Hematopoietic multipotent progenitor cell treated with erythropoietin and hydrocortisone succinate and interleukin-3 and kit ligand, for 6 days (in vitro differentiated cells): ENCODE data around the gene CFAP100.

Experiments
- DNase-seq: peaks from one replicate; pipeline ENCODE4 v3.0.0-alpha.2; 2015

CFAP100 gene

DNA sequence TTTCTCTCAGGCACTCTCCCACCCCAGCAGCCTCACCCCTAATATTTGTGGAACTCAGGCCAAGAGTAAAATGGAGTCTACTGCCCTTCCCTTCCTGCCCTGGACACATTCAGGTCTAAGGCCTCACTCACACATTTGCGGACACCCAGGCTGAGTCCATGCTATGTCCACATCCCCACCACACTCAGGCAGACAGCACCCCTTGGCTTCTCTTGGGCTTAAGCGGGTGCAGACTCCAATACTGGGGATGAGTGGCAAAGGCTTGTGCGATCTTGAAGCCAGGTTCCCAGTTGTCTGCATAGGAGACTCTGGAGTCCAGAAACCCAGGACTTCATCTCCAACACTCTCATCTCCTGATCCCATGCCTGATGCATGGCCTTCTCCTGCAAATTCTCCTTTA, 17.5 kb upstream of the CFAP100 start:
- no peak for DNase-seq

DNA sequence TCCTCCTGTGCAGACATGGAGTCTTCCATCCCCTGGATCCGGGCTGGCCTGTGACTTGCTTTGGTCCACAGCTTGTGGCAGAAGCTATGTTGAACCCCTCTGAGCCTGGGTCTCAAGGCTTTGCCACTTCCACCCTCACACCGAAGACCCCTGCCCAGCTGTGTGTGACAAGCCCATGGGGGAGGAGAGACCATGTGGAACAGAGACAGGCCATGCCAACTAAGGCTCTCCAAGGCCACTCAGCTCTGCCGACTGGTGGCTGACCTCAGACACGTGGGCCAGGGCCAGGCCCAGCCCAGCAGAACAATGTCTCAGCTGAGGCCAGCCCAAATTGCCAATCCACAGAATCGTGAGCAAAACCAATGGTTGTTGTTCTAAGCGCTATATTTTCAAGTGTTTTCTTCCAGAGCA, 16.4 kb upstream of the CFAP100 start:
- DNase-seq: no peak

DNA sequence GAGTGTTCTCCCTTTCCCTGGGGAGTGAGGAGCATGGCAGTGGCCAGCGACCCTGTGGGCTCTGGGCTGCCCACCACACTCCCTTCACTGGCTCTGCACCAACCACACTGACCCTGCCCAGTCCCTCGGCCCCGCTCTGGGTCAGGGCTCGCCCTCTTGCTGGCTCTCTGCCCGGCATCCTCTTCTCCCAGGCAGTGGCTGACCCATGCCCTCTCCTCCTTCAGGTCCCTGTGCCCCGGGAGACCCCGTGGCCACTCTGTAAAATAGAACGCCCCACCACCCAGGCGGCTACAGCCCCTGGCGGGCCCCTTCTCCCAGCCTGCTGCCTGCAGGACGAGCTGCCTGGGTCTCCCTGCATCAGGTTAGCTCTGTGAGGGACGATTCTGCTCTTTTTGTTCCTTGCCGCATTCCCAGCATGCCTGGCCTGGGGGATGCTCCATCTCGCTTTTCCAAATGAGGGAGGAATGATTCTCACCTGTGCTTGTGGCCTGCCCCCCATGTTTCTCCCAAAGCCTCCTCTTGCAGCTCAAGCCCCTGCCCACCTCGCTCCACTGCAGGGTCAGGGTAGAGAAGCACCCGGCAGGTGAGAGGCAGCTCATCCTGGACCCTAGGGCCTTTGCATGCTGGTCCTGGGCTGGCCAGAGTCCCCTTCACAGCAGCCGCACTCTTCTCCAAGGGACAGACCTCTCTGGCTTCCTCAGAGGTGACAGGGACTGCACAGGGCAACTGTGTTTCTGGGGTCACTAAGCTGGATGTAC, 14.5 kb upstream of the CFAP100 start:
- no peak for DNase-seq

DNA sequence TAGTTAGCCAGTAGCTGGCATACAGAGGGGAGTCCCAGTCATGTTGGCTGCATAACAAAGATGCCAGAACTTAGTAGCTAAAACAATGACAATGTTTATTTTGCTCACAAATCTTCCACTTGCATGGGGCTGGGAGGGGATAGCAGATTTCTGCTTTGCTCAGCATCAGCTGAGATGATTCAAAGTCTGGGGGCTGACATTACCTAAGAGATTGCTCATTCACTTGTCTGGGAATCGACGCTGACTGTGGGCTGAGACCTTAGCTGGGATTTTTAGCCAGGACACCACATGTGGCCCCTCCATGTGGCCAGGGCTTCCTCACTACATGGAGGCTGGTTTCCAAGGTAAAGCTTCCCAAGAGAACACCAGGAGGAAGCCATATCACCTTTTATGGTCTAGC, 12.7 kb upstream of the CFAP100 start:
- DNase-seq: no peak

DNA sequence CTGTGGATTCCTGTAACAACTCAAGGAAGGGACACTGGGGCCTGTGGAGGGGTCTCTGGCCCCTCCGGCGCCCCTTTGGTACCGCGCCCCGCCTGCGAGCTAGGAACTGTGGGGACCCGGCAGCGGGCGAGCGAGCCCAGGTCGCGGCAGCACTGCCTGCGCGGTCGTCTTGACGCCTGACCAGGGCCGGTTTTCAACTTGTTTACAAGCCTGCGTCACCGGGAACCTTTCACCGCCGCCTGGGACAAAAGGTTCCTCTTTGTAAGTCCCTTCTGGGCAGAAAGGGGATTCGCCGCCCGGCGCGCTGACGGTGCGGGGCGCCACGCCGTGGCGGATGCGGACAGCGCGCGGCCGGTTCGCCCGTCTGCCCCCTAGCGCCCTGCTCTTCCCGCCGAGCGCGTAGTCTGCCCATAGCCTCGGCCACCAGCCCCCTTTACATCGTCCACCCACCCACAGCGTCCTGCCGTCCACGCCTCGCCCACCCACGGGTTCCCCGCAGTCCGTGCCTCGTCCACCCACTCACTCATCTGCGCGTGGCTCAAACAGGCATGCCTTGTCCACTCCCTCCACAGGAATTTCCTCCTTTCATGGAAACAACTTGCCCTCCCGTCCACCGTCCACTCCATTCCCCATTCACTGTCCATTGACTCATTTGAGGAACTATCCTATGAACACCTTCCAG, 5.5 kb upstream of the CFAP100 start:
- peak; percentile 85 for DNase-seq

DNA sequence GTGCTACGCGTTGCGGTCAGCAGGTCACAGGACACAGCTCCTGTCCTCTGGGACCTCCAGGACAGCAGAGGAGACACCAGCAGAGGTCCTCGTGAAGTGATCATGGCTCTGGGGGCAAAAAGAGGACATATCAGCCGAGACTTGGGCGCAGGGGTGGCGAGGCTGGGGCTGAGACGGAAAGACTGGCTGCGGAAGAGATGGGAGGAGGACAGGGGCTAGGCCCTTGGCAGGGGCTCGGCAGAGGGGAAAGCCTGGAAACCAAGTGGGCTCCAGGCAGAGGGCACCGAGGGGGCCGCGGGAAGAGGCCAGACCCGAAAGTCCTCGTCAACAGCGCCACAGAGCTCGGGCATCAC, 4.9 kb upstream of the CFAP100 start:
- no peak for DNase-seq

DNA sequence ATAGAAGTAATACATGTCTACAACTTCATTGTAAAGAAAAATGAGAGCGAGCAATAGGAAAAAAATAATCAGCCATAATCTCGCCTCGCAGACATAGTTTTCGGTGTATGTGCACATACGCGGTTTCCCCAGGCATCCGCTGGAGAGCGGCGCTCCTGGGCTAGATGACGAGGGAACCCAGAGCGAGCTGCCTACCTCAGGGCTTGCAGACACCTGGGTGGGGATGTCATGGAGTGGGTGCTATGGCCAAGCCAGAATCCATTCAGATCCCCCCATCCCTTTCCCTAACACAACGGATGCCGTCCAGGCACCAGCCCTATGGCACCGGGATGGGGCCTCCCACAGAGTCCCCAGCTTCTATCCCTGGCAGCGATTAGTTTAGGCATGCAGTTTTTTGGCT, 4.5 kb upstream of the CFAP100 start:
- no peak for DNase-seq

DNA sequence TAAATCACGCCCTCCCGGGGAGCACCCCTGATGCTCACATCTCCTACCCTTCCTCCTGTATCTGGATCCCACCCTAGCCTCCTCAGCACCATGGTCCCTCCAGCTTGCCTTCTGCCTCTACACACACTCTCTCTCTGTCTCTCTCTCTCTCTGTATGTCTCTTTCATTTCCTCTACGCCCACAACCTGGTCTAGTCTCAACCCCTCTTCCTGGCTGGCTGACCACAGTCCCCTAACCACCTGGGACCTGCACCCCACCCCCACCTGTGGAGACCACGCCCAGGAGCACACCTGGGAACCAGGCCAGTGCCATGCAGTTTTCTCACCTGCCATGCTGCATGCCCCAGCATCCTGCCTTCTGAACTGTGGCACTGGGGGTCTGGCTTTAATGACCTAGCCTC, 4.0 kb upstream of the CFAP100 start:
- DNase-seq: no peak

DNA sequence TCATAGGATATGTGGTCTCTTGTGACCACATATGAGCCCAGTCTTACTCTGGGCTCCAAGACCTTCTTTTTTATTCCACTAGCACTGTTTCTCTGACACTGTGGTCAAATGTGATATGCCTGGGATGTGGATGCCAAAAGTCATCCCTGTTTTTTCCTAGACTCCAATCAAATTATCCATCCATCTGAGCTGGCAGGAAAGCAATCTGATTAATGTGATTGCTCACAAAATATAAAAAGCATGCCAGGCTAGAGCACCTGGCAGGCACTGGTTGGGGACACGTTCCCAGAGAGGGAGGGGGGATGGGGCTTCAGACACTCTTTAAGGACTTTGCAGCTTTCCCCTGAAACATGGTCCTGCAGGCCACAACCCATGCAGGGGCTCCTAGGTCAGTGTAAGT, 3.1 kb upstream of the CFAP100 start:
- no peak for DNase-seq

DNA sequence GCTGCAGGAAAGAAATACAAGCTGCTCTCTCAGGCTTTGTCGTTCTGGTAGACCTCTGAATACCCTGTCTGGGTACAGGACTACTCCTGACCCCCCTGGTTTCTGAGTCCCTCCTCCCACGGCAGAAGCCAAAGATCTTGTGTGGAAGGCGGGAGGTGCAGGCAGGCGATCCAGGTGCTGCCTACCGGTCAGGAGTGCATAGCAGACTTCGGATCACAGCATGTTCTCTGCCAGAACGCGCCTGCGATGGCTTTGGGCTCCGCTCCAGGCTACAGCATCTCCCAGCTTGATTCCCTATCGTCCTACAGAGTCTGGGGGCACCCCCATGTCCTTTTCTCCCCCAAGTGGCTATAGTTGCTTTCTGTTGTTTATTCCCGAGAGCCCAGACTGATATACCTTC, 2.5 kb upstream of the CFAP100 start:
- no peak for DNase-seq

DNA sequence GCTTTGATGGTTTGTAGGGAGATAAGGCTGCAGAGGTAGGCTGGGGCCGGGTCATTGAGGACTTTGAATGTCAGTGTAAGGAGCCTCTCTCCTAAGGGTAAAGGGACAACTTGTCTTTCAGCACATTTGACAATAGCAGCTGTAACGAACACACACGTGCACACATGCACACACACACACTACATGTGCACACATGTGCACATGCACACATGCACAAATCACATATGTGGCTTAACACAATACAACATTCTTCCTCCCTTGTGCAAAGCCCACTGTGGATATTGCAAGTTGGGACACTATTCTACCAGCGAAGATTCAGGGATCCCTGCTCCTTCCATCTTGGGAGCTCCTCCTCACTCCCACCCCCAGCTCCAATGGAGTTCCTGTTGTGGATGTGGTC, 1.1 kb upstream of the CFAP100 start:
- DNase-seq: no peak

DNA sequence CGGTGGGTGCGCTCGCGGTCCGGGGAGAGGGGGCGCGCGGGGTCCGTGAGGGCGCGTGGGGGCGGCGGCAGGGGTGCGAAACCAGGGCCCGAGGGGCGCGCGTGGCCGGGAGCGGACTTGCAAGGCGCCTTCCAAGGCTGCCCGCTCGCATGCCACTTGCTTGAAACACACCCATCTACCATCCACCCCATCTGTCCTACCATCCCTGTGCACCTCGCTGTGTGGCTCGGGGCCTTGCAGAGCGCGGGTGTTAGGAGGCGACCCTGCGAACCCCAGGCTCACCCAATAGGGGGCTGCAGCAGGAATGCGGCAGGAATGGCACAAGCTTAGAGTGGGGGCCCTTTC, 240 bp downstream of the CFAP100 start:
- DNase-seq: no peak

DNA sequence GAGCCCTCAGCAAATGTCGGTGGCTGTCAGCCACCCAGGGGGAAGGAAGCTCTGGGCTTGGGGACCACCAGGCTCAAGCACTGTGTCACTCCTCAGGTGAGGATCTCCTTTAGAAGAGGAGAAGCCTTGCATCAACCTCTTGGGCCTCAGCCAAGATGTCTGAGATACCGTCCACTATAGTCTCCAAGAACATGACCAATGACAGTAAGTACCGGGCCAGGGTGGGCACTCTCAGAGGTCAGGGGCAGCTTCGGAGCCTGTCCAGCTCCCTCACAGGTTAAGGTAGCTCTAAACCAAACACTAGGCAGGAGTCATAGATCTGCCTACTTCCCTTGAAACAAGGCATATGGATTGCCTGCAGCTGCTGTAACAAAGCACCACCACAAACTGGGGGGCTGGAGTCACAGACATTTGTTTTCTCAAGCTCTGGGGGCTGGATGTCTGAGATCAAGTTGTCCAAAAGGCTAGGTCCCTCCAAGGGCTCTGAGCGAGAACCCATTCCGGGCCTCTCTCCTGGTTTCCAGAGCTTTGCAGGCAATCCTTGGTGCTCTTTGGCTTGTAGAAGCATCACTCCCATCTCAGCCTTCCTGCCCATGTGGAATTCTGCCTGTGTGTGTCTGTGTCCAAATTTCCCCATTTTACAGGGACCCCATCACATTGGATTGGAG, 1.3 kb downstream of the CFAP100 start:
- DNase-seq: no peak

DNA sequence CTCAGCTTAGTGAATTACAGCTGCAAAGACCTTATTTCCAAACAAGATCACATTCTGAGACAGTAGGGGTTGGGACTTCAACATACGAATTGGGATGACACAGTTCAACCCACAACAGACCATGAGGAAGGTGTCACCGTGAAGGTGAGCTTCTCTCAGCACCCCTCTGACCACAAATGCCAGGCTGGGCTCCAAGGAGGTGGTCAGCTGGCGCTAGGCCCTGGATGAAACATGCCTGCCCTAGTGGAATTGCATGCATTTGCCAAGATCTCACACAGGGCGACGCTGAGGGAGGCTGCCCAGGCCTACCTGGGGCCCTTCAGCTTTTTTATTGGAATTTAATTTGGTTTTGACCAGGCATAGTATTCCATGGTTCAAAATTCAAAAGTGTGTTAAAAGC, 1.8 kb downstream of the CFAP100 start:
- no peak for DNase-seq

DNA sequence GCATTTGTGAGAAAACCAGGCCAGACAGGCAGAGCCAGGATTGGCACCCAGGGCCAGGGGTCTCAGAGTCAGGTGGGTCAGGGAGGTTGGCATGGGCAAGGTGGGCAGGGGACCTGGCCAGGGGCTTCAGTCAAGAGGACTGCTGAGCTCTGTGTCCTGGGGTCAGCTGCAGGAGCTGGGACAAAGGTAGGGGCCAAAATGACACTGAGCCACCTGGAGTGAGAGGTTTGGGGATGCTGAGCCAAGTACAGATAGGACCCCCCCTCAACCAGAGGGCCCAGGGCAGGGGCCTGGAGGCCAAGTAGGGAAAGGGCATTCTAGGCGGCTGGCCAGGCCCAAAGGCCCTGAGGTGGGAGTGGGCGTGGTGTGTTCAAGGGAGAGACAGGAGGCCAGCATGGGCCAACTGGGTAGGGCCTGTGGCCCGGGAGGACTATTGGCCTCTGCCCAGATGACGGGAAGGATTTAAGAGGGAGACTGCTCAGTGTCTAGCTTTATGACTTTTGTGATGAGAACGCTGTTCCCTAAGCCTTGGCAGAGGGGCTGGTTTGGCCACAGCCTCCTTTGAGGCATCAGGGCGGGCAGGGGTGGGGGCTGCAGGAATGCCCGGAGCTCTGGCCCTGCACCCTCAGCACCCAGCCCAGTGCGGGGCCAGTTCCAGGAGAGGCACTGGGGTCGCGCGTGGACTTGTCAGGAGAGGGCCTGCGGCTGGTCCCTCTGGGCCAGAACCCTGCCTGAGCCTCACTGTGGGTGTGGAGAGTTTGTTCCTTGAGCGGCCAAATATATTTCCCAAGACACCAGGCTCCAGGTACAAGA, 3.1 kb downstream of the CFAP100 start:
- DNase-seq: no peak

DNA sequence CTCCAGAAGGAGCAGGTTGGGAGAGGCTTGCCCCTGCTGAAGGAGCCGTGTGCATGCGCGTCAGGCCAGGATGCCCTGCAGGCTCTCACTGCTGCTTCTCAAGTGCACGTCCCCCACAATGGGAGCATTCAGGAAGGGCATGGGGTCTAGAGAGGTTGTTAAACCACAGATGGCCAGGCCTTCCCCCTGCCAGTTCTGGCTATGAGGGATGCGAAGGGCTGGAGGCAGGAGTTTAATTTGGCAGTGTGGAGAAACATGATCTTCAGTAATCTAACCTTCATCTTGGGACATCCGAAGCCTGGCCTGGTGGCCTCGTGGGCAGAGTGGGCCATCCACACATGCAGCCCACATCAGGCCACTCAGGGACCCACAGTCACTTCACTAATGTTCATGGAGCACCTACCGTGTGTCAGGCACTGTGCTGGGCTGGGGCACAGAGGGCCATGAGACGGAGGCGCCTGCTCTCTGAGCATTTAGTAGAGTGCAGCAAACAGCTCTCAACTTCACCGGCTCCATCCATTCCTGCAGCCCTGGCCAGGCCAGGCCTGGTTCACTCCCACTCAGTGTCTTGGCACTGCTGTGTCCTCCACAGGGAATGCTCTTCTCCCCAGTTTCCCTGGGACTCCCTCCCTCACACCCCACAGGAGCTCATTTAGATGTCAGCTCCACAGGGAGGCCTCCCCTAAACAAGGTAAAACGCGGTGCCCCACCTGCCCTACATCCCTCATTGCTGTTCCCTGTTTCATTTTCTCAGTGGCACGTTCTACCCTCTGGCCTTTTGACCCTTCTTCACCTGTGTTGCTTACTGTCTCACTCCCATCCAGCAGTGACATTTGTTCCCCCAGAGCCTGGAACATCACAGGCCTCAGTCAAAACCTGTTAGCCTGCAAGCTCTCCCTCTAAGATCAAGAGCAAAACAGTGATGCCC, 4.0 kb downstream of the CFAP100 start:
- DNase-seq: no peak

DNA sequence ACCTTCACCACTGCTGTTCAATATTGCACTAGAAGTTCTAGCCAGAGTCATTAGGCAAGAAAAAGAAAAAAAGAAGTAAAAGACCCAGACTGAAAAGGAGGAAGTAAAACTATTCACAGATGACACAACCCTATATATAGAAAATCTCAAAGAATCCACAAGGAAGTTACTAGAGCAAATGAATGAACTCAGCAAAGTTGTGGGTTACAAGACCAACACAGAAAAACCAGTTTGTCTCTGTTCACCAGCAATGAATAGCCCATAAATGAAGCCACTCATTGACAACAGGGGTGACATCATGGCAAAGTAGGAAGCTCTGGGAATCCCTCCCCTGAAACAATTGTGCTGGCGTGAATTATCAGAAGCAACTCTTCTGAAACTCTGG, 4.6 kb downstream of the CFAP100 start:
- DNase-seq: peak; percentile 16

DNA sequence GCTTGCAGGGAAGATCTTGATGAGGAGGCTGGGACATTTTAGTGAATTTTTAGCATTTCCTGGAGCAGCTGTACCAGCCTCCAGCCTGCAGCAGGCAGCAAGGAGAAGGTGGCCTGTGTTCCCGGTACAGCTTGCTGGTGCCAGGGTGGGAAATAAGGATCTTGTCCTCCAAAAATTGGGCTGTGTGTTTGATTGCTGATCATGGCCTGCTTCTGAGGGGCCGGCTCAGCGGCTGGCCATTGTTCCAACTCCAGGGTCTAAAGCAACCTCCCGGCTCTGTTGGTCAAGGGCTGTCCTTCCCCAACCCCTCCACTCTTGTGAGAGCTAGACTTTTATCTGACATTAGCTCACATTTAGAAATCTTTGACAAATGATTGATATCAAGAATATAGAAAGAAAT, 5.0 kb downstream of the CFAP100 start:
- no peak for DNase-seq

DNA sequence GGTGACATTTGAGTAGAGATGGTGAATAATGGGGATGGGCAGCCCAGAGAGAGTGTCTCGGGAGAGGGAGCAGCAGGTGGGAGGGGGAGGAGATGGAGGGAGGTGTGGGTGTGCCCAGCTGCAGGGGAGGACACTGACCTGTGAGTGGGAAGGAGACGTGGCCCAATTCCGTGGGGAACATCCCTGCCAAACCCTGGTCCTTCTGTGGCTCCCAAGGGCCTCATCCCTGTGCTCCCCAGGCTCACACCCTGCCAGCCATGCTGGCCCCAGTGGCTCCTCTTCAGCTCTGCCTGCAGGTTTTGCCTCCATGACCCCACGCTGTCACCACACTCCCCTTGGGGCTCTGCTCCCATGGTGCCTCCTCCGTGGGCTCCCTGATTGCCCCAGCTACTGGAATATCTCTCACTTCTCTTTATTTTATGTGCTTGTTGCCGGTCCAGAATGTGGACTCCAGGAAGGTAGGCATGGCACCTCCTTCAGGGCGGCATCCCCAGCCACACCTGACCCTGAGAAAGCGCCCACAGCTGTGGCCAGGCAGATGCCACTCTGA, 7.0 kb downstream of the CFAP100 start:
- DNase-seq: no peak

DNA sequence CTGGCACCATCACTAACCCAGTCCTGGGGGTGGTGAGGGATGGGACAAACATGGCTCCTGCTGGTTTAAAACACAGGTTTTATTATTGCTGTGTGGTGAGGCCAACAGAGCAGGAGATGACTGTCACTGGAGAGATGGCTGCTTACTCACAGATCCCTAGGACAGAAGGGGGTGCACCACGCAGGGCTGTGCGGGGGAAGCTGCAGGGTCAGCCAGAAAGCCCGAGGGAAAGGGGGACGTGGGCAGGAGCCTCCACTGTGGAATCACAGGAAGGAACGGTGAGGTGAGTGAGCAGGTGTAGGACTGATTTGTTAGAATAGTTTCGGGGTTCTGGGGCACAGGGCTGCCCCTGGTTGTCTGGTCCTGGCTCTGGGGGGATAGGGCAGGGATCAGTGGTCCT, 7.5 kb downstream of the CFAP100 start:
- DNase-seq: no peak

DNA sequence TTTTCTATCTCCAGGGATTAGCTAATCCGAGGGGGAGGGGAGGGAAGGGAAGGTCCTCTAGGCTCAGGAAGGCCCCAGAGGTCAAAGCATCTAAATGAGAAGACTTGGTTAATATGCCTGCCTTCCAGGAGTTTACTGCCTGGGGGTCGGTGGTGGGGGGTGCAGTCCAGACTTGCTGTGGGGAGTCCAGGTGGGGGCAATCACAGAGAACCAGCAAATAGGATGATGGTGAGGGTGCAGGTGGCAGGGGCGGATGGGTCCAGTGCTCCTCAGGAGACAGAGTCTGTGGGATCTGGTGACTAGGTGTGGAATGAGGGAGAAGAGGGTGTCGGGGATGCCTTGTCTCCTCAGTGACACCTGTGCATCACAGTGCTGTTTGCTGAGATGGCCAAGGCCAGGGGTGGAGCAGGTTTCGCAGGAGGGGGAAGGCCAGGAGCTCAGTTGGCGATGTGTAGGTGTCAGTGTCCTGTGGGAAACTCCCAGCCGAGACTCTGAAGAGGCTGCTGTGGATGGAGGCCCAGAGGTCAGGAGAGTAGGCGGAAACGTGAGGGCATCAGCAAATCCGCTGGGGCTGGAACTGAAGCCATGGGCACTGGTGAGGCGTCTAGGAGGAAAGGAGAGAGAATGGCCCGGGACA, 8.1 kb downstream of the CFAP100 start:
- DNase-seq: no peak
